ENCODE measurements around the gene PTPRM.

The PTPRM gene

DNA sequence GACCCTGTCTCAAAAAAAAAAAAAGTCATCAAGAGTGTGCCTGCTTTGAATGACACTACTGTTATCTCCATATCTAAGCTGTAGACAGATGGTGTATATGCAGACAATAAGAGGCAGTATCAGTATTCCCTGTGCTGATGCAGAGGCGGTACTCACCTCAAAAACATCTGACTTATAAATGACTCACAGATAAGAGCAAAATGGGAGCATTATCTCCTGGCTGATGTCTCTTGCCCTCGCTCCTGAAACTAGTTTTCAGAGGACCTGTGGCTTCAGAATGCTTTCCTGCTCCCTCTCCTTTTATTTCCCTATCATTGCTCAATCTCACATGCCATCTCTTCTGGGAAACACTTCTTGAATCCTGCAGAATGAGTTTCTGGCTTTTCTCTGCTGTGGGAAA lies 289.6 kb downstream of the PTPRM start:
- DNase-seq (ENCODE audit: low read depth), result peak; percentile 45

DNA sequence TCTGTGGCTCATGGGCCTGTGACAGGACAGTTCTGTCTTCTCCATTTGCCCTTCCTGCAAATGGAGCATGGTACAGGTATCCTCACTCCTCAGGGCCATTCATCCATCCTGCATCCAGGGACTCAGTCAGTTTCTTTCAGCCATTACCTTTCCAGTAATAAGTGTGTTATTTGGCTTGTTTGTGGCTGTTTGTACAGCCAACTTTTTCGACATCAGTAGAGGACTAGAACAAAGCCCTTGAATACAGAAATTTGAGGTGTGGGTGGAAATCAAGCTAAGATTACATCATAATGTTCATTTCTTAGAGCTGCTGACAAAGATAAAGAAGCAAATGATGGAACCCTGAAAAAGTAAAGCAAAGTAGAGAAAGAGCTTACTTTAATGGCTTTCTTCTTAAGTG lies 290.4 kb downstream of the PTPRM start:
- no peak for DNase-seq (ENCODE audit: low read depth)

DNA sequence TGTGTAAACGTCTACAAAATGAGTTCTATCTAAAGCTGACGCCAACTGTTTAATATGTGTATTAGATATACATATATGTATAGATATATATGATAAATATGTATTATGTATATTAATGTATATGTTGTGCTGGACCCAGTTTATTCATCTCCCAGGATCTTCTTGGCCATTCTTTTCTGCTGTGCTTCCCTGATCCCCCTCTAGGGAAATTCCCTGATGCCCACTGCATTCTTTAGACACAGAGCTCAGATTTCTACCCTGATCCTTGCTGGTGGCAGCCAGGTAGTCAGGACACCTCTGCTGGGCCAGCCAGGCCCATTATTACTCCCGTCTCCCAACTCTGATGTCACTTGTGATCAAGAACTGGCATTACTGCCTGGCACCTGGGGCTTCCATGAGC lies 292.0 kb downstream of the PTPRM start:
- DNase-seq (ENCODE audit: low read depth), result no peak

DNA sequence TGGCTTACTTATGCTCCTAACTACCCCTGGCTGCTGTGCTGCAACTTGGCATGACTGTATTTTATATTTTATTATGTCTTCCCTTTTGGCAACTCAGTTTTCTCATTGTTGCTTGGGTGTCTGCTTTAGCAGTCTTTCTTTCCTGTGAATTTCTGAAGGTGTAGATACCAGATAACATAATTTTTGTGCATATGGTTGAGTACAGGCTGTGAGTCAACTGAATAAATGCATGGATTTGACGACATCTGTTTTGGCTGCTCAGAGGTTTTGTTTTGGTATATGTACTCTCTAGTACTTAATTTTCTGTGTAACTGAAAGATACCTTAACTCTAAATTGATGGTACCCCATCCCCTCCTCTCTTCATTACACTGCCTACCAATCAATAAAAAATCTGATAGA lies 303.1 kb downstream of the PTPRM start:
- DNase-seq (ENCODE audit: low read depth), result no peak

DNA sequence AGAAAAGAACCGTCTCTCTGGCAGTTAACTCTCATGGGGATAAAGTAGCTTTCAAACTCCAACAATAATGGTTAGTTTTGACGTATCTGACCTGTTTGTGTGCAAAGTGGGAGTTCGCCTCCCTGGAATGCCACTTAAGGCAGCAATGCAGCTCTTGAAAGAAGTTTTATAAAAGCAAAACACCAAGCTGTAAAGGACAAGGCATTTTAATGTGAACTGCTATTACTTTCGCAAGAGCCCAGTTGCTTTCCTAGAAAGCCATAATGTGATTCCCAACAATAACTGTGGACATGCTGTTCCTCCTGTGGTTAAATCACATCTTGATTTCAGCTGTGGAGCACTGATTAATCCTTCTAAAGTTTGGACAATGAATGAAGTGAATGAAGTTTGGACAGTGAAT lies 303.7 kb downstream of the PTPRM start:
- DNase-seq (ENCODE audit: low read depth), result peak; percentile 46

DNA sequence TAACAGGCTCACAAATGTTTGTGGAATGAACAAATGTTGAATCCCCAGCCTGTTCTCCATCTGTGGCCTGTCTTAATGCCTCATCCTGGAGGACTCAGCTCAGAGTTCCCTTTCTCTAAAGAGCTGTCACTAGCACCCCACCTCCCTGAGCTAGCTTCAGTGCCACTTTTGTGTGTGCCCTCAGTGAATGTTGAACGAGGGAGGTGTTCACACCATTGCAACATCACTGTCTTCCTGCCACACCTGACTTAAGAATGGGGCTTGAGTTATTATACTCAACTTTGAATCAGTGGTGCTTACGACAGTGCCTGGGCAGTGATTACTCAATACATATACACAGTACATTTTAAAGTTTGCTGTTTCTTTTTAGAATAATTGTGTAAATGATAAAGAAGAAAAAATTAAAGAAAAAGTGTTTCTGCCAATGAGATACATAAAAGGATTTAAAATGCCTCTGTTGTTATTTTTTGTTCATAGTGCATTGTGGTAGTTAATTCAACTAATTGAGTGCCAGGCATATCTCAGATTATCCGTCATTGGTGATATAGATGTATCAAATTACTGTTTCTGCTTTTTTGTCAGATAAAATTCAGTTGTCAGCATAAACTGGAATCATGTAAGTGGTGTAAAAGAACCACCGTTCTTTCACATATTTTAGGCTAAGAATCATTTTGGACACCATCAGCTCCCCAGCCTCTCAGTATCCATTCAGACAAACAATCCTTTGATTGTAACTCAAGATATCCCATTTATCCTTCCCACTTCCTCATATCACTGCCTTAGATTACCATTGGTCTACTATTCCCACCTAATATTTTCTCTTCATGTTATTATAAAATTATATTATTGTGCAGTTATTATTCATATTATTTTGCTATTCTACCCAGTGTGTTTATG lies 304.7 kb downstream of the PTPRM start:
- DNase-seq (ENCODE audit: low read depth), result peak; percentile 17

DNA sequence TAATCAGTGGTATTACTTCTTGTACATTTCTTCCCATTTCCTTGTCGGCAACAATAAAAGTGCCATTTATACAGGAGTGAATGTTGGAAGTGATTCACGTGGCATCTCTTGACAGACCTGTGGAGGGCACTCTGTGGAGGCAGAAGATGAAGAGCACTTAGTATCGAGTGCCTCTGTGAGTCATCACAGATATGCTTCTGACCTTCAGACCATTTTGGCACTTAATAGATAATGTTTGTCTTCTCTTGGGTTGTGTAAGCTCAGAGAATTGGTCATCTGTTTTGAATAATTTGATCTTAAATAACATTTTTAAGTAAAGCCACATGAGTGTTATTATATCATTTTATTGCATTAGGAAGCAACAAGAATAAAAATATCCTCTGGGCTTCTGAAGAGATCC lies 305.5 kb downstream of the PTPRM start:
- peak; percentile 76 for DNase-seq (ENCODE audit: low read depth)

DNA sequence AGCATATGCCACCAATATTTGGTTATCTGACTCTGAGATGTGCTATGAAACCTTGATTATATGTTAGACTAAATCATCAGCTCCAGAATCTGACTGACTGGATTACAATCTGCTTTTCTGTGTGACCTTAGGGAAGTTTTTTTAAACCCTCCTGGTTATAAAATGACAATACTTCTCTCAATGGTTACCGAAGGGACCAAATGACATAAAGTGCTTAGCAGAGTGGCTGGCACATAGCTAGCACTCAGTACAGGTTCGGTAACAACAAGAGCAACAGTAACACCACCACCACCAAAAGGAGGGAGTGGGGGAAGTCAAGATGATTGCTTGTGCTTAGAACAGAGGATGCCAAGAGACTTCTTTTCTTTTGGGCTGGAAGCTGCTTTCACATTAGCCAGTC lies 306.2 kb downstream of the PTPRM start:
- DNase-seq (ENCODE audit: low read depth), result no peak

DNA sequence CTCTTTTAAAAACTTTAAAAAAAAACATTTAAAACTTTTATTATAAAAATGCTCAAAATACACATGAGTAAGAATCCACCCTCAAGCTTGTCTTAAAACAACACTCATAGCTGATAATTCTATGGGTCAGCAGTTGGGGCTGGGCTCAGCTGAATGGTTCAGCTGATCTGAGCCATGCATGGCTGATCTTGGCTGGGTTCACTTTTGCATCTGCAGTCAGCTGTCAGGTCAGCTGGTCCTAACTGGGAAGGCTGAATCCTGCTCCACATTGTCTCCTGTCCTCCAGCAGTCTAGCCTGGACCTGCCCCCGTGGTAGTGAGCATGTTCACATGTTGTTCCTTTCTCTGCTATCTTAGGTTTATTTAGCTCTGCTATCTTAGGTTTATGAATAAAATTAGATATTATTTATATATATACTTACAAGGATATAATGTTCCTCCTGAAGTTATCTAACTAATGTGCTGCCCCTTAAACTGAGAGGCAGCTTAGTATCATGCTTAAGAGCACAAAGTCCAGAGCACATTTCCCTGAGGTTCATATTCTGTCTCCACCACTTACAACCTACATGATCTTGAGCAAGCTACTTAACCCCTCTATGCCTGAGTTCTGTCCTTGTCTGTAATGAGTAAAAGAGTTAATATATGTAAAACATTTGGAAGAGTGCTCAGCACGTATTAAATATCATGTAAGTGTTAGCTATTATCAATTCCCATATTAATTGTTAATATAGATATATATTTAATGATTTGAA lies 309.4 kb downstream of the PTPRM start:
- no peak for DNase-seq (ENCODE audit: low read depth)

DNA sequence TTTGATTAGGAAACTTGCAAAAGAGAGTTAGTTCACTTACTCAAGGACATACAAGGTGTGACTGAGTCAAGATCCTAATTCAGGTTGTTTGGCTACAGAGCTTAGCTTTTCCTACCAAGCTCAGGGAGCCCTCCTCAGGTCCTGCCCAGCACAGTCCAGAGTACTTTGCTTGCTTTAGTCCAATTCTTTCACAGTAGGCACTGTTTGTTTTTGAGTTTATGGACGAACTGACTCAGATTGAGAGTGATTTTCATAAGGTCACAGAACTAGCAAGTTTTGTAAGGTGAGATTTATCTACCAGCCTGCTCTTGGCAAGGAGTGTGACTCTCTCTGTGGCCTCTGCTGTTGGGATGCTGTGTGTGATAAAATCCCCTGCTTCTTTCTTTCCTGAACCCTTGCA lies 310.5 kb downstream of the PTPRM start:
- peak; percentile 2 for DNase-seq (ENCODE audit: low read depth)

DNA sequence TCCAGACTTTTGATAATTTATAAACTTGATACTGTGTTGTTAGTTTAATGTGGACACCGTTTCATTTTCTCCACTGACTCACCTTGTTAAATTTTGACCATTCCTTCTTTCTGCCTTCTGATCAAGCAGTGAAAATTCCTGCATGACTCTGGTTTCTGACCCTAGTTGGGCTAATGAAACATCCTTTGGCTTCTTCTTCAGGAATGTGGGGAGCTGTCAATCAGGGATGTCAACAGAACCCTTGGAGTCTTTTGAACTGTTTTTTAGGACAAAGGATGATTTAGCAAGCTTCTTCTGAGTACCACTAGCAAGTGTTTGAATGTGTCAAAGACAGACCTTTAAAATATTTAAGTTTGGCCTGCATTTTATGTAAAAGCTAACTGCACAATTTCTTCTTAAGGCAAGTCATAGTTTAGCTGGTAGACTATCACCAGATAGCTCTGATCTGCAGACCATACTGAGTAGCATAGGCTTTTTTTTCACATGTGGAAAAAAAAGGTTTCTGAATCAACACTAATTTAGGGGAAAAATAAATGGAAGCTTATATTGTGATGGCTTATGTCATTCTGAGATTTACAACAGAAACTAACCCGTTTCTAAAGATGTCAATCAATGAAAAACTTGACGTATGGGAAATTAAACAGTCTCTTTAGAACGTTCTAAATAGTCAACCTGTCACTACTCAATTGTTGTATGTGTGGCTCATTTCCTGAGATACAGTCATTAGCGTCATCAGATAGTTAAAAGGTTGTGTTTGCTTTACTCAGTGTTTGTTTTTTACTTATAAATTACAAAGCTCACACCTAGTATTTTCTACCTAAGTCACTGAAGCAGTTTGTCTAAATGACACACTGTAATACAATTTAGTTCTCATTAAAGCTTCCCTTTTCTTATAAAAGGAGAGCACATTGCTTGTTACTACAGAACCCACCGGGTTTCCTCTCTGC lies 311.4 kb downstream of the PTPRM start:
- DNase-seq (ENCODE audit: low read depth), result peak; percentile 50

DNA sequence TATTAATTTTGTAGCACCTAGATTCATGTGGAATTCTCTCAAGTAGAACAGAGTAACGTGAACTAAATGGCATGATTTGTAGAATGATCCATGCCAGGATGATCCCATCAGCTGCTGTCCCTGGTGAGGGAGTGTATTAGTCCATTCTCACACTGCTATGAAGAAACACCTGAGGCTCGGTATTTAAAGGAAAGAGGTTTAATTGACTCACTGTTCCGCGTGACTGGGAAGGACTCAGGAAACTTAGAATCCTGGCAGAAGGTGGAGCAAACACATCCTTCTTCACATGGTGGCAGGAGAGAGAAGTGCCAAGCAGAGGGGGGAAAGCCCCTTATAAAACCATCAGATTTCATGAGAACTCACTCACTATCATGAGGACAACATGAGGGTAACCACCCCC lies 312.6 kb downstream of the PTPRM start:
- no peak for DNase-seq (ENCODE audit: low read depth)

DNA sequence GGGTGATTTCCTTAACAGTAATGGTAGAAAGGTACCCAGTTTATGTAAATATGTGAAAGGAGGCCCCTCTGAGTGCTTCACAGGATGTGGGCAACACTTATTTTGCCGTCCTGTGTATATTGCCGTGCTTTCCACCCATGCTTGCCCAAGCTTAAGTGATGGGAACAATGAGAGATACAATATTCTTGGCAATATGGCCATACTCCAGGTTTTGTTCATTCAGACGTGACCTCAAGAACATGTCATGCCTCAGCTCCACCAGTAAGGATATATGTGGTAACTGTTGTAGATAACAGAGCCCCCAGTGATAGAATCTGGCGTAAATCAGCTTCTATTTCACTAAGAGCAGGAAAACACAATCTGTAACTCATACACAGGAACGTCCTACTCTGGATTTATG lies 318.7 kb downstream of the PTPRM start:
- no peak for DNase-seq (ENCODE audit: low read depth)

DNA sequence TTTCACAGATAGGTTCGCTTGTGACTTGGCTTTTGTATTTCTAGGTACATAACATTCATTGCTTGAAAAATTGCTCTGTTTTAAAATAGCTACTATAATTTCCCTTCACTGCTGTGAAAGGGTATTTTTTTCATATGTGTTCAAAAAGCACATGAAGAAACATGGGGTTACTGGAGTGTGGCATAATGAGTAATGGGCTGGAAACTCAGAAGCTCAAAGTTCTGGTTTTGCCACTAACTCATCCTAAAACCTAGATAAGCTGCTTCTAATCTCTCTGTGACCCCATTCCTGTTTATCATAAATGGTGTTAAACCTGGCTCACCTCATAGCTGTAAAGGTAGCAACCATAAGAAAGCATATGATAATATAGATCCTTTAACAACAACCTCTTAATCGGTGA lies 319.3 kb downstream of the PTPRM start:
- no peak for DNase-seq (ENCODE audit: low read depth)

DNA sequence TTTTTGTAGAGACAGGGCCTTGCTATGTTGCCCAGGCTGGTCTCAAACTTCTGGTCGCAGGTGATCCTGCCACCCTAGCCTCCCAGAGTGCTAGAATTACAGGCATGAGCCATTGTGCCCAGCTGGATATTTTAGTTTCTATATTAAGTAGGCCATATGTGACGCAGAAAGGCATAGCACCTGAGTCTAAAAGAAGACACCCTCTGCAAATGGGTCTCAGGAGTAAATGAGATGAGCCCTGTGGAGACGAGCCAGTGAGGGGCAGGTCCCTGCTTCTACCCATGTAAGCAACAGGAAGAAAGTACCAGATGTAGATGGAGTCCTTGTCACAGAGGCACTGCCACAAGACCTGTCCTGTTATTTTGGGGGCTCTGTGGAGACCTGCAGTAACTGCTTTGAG lies 322.4 kb downstream of the PTPRM start:
- no peak for DNase-seq (ENCODE audit: low read depth)

DNA sequence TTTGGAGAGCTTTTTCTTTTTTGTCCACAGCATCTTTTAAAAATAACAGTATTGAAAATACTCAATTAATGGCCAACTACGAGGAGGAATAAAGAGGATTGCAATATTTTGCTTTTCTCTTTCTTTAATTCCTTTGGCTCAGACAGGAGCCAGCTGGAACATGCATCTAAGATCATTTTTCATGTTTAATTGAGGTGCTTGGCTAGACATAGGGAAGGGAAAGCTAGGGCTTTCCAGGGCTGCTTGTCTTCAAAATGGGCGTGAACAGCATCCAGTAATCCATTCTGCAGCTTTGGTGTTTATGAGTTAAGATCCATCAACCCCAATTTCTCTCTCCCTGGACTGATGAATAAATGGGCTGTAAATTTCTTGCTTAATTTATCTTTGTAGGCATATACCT lies 323.0 kb downstream of the PTPRM start:
- DNase-seq (ENCODE audit: low read depth), result no peak

DNA sequence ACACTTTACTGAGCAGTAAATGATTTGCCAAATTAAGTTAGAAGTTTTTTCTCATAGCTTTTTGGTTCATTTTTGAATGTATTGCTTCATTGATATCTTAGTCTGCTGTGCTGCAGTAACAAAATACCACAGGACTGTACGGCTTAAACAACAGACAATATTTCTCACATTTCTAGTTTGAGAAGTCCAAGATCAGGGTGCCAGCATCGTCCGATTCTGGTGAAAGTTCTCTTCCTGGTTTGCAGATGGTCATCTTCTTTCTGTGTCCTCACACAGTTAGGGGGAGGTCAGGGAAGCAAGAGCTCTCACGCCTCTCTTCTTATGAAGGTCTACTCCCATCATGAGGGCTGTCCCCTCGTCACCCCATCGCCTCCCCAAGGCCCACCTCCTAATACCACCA lies 325.4 kb downstream of the PTPRM start:
- no peak for DNase-seq (ENCODE audit: low read depth)

DNA sequence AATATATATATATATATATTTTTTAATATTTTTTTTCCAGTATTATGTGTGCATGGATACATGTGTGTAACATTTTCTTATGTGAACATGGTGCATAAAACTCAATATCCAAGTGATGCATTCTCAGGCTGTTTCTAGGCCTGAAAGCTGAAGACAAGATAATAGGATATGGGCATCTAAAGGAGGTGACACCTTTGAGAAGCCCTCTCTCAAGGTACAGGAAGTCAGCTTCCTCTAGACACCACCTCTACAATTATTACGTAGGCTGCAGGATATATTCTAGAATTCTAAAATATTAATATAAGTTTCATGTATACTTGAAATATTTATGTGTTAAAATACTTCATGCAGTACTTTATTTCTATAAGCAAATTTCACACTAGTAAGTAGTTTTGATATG lies 327.5 kb downstream of the PTPRM start:
- no peak for DNase-seq (ENCODE audit: low read depth)

DNA sequence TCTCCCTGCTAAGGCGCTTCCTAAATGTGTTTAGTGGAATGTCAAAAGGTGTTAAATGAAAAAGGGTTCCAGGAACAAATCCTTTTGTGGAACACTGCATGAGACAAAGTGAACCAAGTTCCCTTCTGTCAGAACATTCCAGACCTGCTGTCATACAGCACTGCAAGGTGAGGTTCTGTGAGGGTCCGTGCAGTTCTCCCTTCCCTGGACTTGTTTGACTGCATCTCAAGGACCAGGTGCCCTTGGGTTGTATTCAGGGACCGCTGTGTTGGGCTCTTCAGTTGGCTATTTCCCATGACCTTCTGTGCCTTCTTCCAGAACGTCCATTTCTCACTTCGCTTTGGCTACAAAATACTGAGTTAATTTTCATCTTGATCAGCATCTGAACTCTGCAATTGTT lies 328.2 kb downstream of the PTPRM start:
- DNase-seq (ENCODE audit: low read depth), result no peak

DNA sequence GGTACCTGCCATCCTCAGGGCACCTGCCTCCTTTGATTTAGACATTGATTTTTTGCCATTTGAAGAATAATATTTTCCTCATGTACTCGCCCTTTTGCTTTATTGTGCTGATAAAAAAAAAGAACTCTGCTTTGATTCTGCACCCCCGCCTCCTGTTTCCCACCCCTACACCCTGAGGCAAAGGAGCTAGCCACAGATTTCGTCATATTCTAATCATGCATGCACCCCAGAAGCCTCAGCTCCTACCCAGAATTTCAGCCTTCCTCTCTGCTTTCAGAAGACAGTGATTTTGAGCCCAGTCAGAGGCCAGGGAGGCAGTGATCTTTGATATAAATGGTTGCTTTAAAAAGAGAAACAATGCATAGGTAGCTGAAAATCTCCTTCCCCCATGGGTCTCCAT lies 329.0 kb downstream of the PTPRM start:
- DNase-seq (ENCODE audit: low read depth), result no peak

DNA sequence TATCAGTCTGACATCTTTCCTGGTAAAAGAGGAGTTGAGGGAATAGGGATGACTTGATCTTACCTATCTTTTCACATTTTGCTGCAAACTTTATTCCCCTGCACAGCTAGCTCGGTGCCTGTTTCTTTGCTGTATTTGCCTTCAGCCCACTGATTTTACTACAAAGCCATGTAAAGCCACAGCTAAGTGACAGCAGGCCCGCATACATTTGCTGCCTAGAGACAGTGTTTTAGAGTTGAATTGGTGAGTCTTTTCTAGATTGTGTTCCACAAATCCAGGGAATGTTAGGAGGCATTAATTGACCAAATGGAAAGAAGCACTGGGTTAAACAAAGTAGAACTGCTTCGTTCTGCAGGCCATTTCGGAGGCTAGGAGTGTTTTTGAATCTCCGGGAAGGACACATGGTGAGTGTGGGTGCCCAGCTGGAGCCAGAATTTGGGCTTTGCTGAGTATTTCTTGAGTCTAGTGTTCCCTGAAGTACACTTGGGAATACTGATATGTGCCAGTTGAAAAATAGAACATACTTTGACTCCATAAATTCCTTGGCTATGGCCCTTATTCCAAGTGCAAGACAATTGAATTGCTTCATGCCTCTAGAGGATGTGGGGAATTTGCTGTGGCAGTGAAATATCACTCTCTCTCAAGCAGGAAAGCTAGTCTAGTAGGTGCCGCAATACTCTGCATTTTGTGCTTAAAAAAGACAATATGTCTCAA lies 329.8 kb downstream of the PTPRM start:
- DNase-seq (ENCODE audit: low read depth), result peak; percentile 4

DNA sequence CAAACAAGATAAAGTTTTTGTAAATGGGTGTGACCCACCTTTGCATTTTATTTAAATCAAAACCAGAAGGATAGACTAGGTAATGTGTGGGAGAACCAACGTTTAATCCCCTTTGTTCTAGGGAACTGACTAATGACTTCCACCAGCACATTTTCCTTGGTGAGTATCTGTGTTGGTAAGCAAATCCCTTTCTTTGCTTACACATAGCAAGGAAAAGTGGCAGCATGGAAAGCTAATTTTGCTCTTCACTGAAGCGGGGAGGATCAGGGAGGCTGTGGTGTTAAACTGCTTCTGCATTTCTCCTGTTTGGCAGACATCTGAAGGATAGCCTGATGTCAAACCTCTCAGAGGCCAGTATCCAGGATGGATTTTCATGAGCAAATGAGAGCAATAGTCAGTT lies 331.1 kb downstream of the PTPRM start:
- DNase-seq (ENCODE audit: low read depth), result no peak
